HG03064 (cell line): ENCODE measurements around the gene TMEM43.

Experiments used
- ATAC-seq: cut with Tn5 transposase; IDR thresholded peaks from one replicate; pipeline ENCODE4 v1.9.1; 2021; ENCODE audit warnings: low read depth; ENCODE audit not compliant: unreplicated experiment

Gene TMEM43

DNA sequence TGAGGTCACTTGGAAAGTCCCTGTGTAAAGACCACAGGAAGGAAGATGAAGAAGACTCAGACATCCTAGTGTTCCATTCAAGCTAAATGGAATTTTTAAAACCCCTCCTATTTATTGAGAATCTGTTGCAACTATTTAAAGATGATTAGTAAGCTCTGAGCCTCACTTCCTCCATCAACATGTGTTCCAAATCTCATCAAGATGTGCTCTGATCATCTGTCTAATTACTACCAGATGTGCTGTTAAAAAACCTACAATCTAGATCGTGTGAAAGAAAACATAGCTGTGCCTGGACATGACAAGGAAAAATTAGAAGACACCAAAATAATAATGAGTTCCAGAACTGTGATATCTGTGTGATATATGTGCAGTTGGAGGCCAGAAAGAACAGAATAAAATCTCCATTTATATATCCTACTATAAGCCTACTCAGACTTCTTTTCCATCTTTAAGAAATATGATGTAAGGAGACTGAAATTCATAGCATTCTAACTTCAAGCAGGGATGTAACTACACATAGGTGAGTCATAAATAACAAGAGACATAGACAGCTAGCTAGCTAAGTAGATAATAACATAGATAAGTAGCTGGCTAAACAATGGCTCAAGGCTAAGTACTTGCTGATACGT lies 45.8 kb downstream of the TMEM43 start:
- no peak for ATAC-seq

- ATAC-seq = no peak
These were observed 47.6 kb downstream of the TMEM43 start for GRCh38 chr3:14172496-14172895.

DNA sequence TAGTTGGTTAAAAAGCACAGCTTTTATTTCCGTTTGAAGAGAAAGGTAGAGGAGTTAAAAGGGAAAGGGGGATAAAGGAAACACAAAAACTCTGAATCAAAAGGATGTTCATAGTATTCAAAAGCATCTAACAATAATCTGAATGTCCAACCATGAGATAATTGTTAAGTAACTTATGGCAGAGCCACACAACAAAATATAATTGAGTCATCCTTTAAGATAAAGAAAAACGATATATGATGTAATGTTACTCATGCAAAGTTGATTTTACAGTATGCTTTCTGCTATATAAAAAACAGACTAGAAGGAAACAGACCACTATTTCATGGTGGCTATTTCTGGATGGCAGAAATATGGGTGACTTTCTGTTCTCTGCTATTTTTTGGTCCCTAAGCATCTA lies 49.6 kb downstream of the TMEM43 start:
- ATAC-seq = no peak

DNA sequence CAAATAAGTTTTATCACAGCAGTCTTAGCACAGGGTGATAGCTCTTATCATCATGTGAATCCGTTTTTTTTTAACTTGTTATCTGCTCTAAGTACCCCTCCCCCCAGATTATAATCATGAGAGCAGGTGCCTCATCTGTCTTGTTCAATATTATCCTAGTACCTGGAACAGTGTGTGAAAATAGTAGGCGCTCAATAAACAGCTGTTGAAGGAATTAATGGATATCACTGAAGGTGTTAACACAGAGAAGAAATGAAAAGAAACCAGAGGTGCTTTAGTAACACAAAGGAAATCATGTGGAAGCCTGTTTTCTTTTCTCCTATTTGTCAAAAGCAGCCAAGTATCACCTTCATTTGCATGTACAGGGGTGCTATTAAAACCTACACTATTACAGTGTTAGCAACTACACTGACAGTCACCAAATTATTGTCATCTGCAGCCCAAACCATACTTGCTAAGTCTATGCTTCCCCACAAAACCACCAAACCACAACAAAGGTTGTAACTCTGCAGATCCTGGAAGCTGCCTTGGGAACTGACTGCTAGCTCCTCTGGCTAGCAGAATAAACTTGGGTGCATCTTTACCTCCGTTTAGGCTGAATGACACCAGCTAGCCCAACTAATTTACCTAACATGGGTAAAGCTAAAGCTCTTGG lies 50.7 kb downstream of the TMEM43 start:
- peak; percentile 32 for ATAC-seq

GRCh38 chr3:14177580-14178246 lies 52.9 kb downstream of the TMEM43 start:
- ATAC-seq = peak; percentile 2

GRCh38 chr3:14178247-14179113 lies 53.6 kb downstream of the TMEM43 start, which contains the start of the genes LSM3 and XPC:
Gene LSM3 (plus strand): TSS chr3:14178817. CDS start chr3:14178861, 44 bp downstream.
Gene XPC (minus strand): TSS chr3:14178601. CDS start chr3:14178568, 33 bp downstream.
- ATAC-seq = peak; percentile 90

GRCh38 chr3:14179114-14179465 lies 54.2 kb downstream of the TMEM43 start:
- no peak for ATAC-seq

- ATAC-seq = no peak
These were observed 54.9 kb downstream of the TMEM43 start for GRCh38 chr3:14179795-14180194.

GRCh38 chr3:14181253-14181652 lies 56.4 kb downstream of the TMEM43 start:
- ATAC-seq = no peak

GRCh38 chr3:14183015-14183577 lies 58.2 kb downstream of the TMEM43 start:
- ATAC-seq = no peak

DNA sequence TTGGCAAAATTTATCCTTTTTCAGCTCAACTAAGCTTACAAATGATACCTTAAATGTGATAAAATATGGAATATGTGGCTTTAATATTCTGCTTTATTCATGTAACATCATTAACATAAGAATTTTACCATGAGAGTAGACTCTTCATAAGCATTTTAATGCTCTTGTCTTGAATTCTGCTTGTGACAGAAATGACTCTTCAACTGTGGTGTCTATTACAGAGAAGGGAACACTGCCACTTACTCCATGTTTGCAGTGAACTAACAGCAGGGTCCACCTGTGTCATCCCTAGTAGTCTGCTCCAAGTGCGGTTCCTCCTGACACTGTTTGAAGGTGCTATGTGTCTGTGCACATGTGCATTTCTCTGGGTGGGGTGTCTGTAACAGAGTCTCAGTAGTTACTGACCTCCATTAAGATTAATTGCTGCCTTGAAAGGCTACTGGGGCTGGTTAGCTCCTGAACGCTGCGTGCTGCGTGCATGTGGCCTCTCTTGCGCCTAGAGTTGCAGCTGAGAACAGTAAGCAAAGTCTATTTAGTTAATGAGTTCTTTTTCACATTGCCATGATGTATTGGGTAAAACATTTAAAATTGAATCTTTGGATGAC lies 62.1 kb downstream of the TMEM43 start:
- no peak for ATAC-seq

DNA sequence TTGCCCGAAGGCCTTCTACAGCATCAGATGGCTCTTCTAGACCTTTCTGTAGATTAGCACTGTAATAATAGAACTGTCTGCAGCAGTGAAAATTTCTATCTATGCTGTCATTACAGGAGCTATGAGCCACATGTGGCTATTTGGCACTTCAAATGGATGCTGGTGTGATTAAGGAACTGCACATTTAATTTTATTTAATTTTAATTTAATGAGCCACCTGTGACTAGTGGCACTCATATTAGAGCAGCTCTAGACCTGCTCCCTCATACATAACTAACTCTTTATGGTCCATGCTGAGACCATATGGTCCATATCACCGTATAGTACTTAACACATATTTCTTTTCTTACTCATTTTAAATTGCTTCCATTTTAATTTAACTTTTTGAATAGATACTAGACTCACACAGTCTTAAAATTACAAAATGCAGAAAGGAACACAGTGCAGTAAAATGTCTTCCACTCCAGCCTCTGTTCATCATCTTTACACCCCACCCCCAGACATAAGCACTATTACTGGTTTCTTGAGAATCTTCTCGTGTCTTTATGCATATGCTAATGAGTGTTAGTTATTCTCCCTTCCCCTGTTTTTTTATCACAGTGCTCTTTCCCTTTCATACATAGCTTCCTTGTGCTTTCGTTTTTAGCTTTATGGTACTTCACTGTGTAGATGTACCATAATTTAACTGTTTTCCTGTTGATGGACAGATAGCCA lies 63.3 kb downstream of the TMEM43 start:
- ATAC-seq = no peak
